ENCODE data around the gene VSTM2B.

DNA sequence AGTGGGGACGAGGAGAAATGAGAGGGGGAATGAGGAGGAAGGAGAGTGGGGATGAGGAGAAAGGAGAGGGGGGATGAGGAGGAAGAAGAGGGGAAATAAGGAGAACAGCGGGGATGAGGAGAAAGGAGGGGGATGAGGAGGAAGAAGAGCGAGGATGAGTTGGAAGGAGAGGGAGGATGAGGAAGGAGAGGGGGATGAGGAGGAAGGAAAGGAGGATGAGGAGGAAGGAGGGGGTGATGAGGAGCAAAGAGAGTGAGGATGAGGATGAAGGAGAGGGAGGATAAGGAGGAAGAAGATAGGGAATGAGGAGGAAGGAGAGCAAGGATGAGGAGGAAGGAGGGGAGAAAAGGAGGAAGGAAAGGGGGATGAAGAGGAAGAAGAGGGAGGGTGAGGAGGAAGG is 14.0 kb upstream of the VSTM2B start:
- no peak for TF ChIP-seq EZH2 (IDR thresholded peaks at IDR 0.05; ENCODE audit: low read length)
- TF ChIP-seq, protein P1, sequence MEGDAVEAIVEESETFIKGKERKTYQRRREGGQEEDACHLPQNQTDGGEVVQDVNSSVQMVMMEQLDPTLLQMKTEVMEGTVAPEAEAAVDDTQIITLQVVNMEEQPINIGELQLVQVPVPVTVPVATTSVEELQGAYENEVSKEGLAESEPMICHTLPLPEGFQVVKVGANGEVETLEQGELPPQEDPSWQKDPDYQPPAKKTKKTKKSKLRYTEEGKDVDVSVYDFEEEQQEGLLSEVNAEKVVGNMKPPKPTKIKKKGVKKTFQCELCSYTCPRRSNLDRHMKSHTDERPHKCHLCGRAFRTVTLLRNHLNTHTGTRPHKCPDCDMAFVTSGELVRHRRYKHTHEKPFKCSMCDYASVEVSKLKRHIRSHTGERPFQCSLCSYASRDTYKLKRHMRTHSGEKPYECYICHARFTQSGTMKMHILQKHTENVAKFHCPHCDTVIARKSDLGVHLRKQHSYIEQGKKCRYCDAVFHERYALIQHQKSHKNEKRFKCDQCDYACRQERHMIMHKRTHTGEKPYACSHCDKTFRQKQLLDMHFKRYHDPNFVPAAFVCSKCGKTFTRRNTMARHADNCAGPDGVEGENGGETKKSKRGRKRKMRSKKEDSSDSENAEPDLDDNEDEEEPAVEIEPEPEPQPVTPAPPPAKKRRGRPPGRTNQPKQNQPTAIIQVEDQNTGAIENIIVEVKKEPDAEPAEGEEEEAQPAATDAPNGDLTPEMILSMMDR (optimal IDR thresholded peaks at IDR 0.05 in 1 of 3, IDR thresholded peaks at IDR 0.05 in 1 of 3, conservative IDR thresholded peaks at IDR 0.05 in 1 of 3; ENCODE audit: extremely low read depth in 1 of 3, insufficient read depth in 2 of 3, low read length in 3 of 3) = no peak
